Liver (tissue), 9 donors: Measurements from ENCODE around the gene OPTC. TPM values are rescaled to one million over a fixed set of nuclear protein-coding genes. Genes with fewer than 3 reads are reported as not detected.

Experiments used
- DNase-seq: peaks from one replicate; pipeline ENCODE4 v3.0.0-alpha.2; 2017; ENCODE audit warnings: low spot score
- H3K27ac ChIP-seq, 2 donors: one replicate each; pipeline ENCODE4 v1.7.0; 2013; ENCODE audit warnings: inconsistent platforms in 2 of 2, low read length in 2 of 2, control low read depth in 1 of 2, low read depth in 1 of 2, mild to moderate bottlenecking in 1 of 2
- H3K27me3 ChIP-seq, 4 donors: one replicate each; pipeline versions ENCODE4 v1.6.1 to v1.7.0; 2013; ENCODE audit warnings: low read length in 3 of 4, inconsistent platforms in 1 of 4, mild to moderate bottlenecking in 1 of 4, moderate library complexity in 1 of 4; ENCODE audit not compliant: control insufficient read depth in 4 of 4, insufficient read depth in 4 of 4
- H3K36me3 ChIP-seq, 4 donors: one replicate each; pipeline versions ENCODE4 v1.6.1 to v1.7.0; 2013; ENCODE audit warnings: low read length in 3 of 4, mild to moderate bottlenecking in 3 of 4, low read depth in 1 of 4, moderate library complexity in 1 of 4; ENCODE audit not compliant: control insufficient read depth in 4 of 4, insufficient read depth in 3 of 4
- H3K4me1 ChIP-seq, 4 donors: one replicate each; pipeline versions ENCODE4 v1.6.1 to v1.7.0; 2013; ENCODE audit warnings: low read length in 3 of 4, mild to moderate bottlenecking in 3 of 4, moderate library complexity in 1 of 4; ENCODE audit not compliant: control insufficient read depth in 4 of 4, insufficient read depth in 4 of 4
- H3K4me3 ChIP-seq, 3 donors: one replicate each; pipeline versions ENCODE4 v1.6.1 to v1.7.0; 2013; ENCODE audit warnings: low read length in 3 of 3, control low read depth in 1 of 3, low read depth in 1 of 3, mild to moderate bottlenecking in 1 of 3
- H3K9ac ChIP-seq, 2 donors: one replicate each; pipeline ENCODE4 v1.7.0; 2013; ENCODE audit warnings: low read length in 2 of 2, mild to moderate bottlenecking in 2 of 2, moderate library complexity in 2 of 2, control low read depth in 1 of 2, low read depth in 1 of 2
- H3K9me3 ChIP-seq, 4 donors: one replicate each; pipeline versions ENCODE4 v1.6.1 to v1.7.0; 2013; ENCODE audit warnings: low read length in 3 of 4; ENCODE audit not compliant: control insufficient read depth in 4 of 4
- EGR1 ChIP-seq, 2 donors: IDR thresholded peaks; 2 replicates each; pipeline ENCODE4 v1.6.1; 2016 to 2018; ENCODE audit warnings: antibody characterized with exemption in 2 of 2, low read depth in 2 of 2
- FOXA1 ChIP-seq: IDR thresholded peaks from 2 replicates; pipeline ENCODE4 v1.6.1; 2016; ENCODE audit warnings: antibody characterized with exemption
- FOXA2 ChIP-seq: IDR thresholded peaks from 2 replicates; pipeline ENCODE4 v1.6.1; 2016; ENCODE audit warnings: antibody characterized with exemption
- GABPA ChIP-seq, 2 donors: IDR thresholded peaks in 1 of 2; conservative IDR thresholded peaks in 1 of 2; 2 replicates each; pipeline ENCODE4 v1.6.1; 2016; ENCODE audit warnings: antibody characterized with exemption in 2 of 2, mild to moderate bottlenecking in 1 of 2, moderate library complexity in 1 of 2
- HNF4A ChIP-seq, 2 donors: conservative IDR thresholded peaks; 2 replicates each; pipeline ENCODE4 v1.6.1; 2016; ENCODE audit warnings: antibody characterized with exemption in 2 of 2, mild to moderate bottlenecking in 2 of 2
- HNF4G ChIP-seq: IDR thresholded peaks from 2 replicates; pipeline ENCODE4 v1.6.1; 2016; ENCODE audit warnings: antibody characterized with exemption
- JUND ChIP-seq, 2 donors: IDR thresholded peaks; 2 replicates each; pipeline ENCODE4 v1.6.1; 2016; ENCODE audit warnings: antibody characterized with exemption in 2 of 2
- MAX ChIP-seq: IDR thresholded peaks from 2 replicates; pipeline ENCODE4 v1.6.1; 2016; ENCODE audit warnings: antibody characterized with exemption
- NR2F2 ChIP-seq: IDR thresholded peaks from 2 replicates; pipeline ENCODE4 v1.6.1; 2016; ENCODE audit warnings: antibody characterized with exemption
- RAD21 ChIP-seq, 2 donors: IDR thresholded peaks; 2 replicates each; pipeline ENCODE4 v1.6.1; 2016; ENCODE audit warnings: antibody characterized with exemption in 2 of 2, mild to moderate bottlenecking in 2 of 2
- RXRA ChIP-seq, 2 donors: IDR thresholded peaks; 2 replicates each; pipeline ENCODE4 v1.6.1; 2017 to 2018; ENCODE audit warnings: antibody characterized with exemption in 2 of 2, mild to moderate bottlenecking in 1 of 2
- SP1 ChIP-seq: IDR thresholded peaks from 2 replicates; pipeline ENCODE4 v1.6.1; 2018; ENCODE audit warnings: antibody characterized with exemption, mild to moderate bottlenecking
- TAF1 ChIP-seq: conservative IDR thresholded peaks from 2 replicates; pipeline ENCODE4 v1.6.1; 2016; ENCODE audit warnings: antibody characterized with exemption, mild to moderate bottlenecking
- YY1 ChIP-seq: IDR thresholded peaks from 2 replicates; pipeline ENCODE4 v1.6.1; 2016; ENCODE audit warnings: antibody characterized with exemption, mild to moderate bottlenecking
- WGBS: extraction: QIAGEN DNeasy Blood & Tissue Kit; methylation state at CpG from one replicate; pipeline ENCODE4 v1.1.7; 2013; 5-methylcytosine and 5-hydroxymethylcytosine counted together
- polyA plus RNA-seq, 2 donors: library from polyadenylated mRNA; stranded (reverse) in 1 of 2; unstranded in 1 of 2; fragments of 200-250 nt in 1 of 2; fragments of >200 nt in 1 of 2; fragmentation: Nextera tagmentation in 1 of 2; extraction: Ambion mirVana in 1 of 2; gene quantifications; one replicate each; pipeline versions ENCODE4 v1.2.1 to v1.2.3, GENCODE V29; 2013 to 2015
- total RNA-seq, 2 donors: library from RNA; depleted of rRNA; stranded (reverse); fragments of >200 nt; gene quantifications; one replicate each; pipeline ENCODE4 v1.2.3, GENCODE V29; 2014
- TF ChIP-seq, protein P1 (sequence below): IDR thresholded peaks from 2 replicates; pipeline ENCODE4 v1.6.1; 2016; ENCODE audit warnings: antibody characterized with exemption
- TF ChIP-seq, protein P2 (sequence below): IDR thresholded peaks from 2 replicates; pipeline ENCODE4 v1.6.1; 2016; ENCODE audit warnings: antibody characterized with exemption
- TF ChIP-seq, protein P3 (sequence below): IDR thresholded peaks from 2 replicates; pipeline ENCODE4 v1.6.1; 2016; ENCODE audit warnings: antibody characterized with exemption, mild to moderate bottlenecking
- TF ChIP-seq, protein P4 (sequence below): fragments of 150-350 bp; IDR thresholded peaks from 2 replicates; pipeline ENCODE4 v1.5.1; 2017; ENCODE audit warnings: improper control_type of control experiment, low read depth, low read length; ENCODE audit not compliant: missing input control
- donor health status: healthy.
- donor health status: healthy.
- donor health status: healthy.
- donor health status: healthy.
- donor health status: healthy.

OPTC gene
- total and polyA plus RNA-seq, 4 donors: not detected

DNA sequence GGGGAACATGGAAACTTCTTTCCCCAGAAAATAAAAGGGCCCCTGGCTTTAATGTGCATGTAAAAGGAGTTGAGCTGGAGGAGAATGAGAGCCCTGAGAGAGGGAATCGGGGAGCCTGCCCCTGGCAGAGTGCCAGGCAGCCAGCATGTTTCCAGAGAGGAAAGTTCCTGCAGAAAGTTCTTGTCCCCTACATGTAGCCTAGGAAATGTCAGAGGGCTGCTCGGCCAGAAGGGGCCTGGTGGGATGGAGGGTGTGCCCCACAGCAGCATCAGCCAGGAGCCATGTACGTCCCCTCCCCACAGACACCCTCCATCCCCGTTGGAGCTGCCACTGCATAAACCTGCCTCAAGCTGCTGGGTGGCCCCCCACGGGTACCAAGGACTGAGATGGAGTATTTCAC lies 23.7 kb upstream of the OPTC start:
- no peak for DNase-seq
- Histone ChIP-seq H3K27ac (no peak overlapping the region), H3K27me3 (peaks cover 0 to 6% (median 0%) of the 10 kb centered on the region in 4 donors), H3K4me3 (no peak overlapping the region), H3K9me3 (no peaks in the 10 kb centered on the region), H3K9ac (no peak overlapping the region), H3K4me1 (peaks cover 0 to 6% (median 0%) of the 10 kb centered on the region in 4 donors), H3K36me3 (no peaks in the 10 kb centered on the region)
- WGBS: 73% methylated on average over 5 of the region's 5 CpGs
- TF ChIP-seq HNF4G (no peak), SP1 (no peak), FOXA1 (no peak), FOXA2 (no peak), HNF4A (conservative IDR thresholded peaks at IDR 0.05) (no peak), RAD21 (IDR thresholded peaks at IDR 0.05) (no peak), MAX (no peak), GABPA (IDR thresholded peaks at IDR 0.05 in 1 of 2, conservative IDR thresholded peaks at IDR 0.05 in 1 of 2) (no peak), NR2F2 (no peak), YY1 (no peak), JUND (IDR thresholded peaks at IDR 0.05) (no peak), TAF1 (no peak), RXRA (IDR thresholded peaks at IDR 0.05) (no peak), EGR1 (IDR thresholded peaks at IDR 0.05; ENCODE audit: low read depth in 2 of 2) (no peak)
- TF ChIP-seq, protein P1, sequence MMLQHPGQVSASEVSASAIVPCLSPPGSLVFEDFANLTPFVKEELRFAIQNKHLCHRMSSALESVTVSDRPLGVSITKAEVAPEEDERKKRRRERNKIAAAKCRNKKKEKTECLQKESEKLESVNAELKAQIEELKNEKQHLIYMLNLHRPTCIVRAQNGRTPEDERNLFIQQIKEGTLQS: no peak
- TF ChIP-seq, protein P2, sequence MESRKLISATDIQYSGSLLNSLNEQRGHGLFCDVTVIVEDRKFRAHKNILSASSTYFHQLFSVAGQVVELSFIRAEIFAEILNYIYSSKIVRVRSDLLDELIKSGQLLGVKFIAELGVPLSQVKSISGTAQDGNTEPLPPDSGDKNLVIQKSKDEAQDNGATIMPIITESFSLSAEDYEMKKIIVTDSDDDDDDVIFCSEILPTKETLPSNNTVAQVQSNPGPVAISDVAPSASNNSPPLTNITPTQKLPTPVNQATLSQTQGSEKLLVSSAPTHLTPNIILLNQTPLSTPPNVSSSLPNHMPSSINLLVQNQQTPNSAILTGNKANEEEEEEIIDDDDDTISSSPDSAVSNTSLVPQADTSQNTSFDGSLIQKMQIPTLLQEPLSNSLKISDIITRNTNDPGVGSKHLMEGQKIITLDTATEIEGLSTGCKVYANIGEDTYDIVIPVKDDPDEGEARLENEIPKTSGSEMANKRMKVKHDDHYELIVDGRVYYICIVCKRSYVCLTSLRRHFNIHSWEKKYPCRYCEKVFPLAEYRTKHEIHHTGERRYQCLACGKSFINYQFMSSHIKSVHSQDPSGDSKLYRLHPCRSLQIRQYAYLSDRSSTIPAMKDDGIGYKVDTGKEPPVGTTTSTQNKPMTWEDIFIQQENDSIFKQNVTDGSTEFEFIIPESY: no peak
- TF ChIP-seq, protein P3, sequence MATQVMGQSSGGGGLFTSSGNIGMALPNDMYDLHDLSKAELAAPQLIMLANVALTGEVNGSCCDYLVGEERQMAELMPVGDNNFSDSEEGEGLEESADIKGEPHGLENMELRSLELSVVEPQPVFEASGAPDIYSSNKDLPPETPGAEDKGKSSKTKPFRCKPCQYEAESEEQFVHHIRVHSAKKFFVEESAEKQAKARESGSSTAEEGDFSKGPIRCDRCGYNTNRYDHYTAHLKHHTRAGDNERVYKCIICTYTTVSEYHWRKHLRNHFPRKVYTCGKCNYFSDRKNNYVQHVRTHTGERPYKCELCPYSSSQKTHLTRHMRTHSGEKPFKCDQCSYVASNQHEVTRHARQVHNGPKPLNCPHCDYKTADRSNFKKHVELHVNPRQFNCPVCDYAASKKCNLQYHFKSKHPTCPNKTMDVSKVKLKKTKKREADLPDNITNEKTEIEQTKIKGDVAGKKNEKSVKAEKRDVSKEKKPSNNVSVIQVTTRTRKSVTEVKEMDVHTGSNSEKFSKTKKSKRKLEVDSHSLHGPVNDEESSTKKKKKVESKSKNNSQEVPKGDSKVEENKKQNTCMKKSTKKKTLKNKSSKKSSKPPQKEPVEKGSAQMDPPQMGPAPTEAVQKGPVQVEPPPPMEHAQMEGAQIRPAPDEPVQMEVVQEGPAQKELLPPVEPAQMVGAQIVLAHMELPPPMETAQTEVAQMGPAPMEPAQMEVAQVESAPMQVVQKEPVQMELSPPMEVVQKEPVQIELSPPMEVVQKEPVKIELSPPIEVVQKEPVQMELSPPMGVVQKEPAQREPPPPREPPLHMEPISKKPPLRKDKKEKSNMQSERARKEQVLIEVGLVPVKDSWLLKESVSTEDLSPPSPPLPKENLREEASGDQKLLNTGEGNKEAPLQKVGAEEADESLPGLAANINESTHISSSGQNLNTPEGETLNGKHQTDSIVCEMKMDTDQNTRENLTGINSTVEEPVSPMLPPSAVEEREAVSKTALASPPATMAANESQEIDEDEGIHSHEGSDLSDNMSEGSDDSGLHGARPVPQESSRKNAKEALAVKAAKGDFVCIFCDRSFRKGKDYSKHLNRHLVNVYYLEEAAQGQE: no peak
- TF ChIP-seq, protein P4, sequence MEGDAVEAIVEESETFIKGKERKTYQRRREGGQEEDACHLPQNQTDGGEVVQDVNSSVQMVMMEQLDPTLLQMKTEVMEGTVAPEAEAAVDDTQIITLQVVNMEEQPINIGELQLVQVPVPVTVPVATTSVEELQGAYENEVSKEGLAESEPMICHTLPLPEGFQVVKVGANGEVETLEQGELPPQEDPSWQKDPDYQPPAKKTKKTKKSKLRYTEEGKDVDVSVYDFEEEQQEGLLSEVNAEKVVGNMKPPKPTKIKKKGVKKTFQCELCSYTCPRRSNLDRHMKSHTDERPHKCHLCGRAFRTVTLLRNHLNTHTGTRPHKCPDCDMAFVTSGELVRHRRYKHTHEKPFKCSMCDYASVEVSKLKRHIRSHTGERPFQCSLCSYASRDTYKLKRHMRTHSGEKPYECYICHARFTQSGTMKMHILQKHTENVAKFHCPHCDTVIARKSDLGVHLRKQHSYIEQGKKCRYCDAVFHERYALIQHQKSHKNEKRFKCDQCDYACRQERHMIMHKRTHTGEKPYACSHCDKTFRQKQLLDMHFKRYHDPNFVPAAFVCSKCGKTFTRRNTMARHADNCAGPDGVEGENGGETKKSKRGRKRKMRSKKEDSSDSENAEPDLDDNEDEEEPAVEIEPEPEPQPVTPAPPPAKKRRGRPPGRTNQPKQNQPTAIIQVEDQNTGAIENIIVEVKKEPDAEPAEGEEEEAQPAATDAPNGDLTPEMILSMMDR: no peak
